Measurements from ENCODE around the gene MYG1.

The MYG1 gene

GRCh38 chr12:53274445-53274844 is 25.1 kb upstream of the MYG1 start:
- TF ChIP-seq, protein P1, sequence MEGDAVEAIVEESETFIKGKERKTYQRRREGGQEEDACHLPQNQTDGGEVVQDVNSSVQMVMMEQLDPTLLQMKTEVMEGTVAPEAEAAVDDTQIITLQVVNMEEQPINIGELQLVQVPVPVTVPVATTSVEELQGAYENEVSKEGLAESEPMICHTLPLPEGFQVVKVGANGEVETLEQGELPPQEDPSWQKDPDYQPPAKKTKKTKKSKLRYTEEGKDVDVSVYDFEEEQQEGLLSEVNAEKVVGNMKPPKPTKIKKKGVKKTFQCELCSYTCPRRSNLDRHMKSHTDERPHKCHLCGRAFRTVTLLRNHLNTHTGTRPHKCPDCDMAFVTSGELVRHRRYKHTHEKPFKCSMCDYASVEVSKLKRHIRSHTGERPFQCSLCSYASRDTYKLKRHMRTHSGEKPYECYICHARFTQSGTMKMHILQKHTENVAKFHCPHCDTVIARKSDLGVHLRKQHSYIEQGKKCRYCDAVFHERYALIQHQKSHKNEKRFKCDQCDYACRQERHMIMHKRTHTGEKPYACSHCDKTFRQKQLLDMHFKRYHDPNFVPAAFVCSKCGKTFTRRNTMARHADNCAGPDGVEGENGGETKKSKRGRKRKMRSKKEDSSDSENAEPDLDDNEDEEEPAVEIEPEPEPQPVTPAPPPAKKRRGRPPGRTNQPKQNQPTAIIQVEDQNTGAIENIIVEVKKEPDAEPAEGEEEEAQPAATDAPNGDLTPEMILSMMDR (IDR thresholded peaks at IDR 0.05): no peak

DNA sequence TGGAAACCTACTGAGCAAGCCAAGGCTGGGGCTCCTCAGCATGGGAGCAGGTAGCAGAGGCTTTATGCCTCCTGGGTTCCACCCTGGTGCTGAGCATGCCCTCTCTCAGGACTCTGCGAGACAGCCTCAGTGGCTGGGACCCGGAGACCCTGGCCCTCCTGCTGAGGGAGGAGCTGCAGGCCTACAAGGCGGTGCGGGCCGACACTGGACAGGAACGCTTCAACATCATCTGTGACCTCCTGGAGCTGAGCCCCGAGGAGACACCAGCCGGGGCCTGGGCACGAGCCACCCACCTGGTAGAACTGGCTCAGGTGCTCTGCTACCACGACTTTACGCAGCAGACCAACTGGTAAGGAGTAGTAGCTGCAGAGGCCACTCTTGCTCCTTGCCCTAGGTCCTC is 23.0 kb upstream of the MYG1 start:
- TF ChIP-seq, protein P1 (IDR thresholded peaks at IDR 0.05): no peak

DNA sequence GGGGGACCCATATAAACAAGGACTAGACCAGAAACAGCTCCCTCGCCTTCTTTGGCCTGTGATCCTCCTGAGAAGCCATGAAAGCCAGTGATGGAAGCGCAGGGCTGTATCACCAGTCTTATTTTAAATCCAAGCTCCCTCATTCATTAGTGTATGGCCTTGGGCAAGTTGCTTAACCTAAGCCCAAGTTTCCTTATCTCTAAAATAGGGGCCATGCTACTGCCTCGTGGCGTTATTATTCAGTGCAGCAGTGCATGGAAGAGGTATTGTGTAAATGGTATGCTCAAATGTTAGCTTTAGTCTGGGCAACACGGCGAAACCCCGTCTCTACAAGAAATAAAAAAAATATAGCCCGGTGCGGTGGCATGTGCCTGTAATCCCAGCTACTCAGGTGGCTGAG is 21.5 kb upstream of the MYG1 start:
- TF ChIP-seq, protein P1 (IDR thresholded peaks at IDR 0.05): no peak

DNA sequence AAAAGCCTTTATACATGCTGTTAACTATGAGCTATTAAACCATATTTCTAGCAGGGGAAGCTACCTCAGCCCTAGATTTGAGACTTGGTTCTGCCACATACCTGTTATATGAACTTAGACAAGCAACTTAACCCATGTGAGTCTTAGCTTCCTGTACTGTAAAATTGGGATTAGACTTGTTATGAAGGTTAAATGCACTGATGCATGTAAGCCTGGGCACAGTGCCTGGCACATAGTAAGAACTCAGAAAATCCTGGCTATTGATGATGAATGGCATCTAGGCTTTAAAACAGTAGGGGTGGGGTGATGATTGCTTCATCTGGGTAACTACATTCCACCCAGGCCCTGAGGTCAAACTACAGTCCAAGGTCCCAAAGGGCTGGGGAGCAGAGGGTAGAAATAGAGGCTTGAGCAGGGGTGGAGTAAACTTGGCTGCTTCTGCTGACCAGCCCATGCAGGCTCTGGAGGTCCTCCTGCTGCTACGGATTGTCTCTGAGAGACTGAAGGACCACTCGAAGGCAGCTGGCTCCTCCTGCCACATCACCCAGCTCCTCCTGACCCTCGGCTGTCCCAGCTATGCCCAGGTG is 20.1 kb upstream of the MYG1 start:
- TF ChIP-seq, protein P1 (IDR thresholded peaks at IDR 0.05): no peak

- TF ChIP-seq, protein P1 (IDR thresholded peaks at IDR 0.05): no peak
Measured at GRCh38 chr12:53279888-53280498, 19.5 kb upstream of the MYG1 start.

DNA sequence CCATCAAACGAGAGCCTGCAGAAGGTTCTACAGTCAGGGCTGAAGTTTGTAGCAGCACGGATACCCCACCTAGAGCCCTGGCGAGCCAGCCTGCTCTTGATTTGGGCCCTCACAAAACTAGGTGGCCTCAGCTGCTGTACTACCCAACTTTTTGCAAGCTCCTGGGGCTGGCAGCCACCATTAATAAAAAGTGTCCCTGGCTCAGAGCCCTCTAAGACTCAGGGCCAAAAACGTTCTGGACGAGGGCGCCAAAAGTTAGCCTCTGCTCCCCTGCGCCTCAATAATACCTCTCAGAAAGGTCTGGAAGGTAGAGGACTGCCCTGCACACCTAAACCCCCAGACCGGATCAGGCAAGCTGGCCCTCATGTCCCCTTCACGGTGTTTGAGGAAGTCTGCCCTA is 13.0 kb upstream of the MYG1 start:
- TF ChIP-seq, protein P1 (IDR thresholded peaks at IDR 0.05): no peak

- TF ChIP-seq, protein P1 (IDR thresholded peaks at IDR 0.05): peak; percentile 76
Measured at GRCh38 chr12:53287741-53288216, 11.7 kb upstream of the MYG1 start.

All from LNCAP (cell line).